HepG2 (cell line): ENCODE measurements around the gene CDH23. TPM values are rescaled to one million over a fixed set of nuclear protein-coding genes. Genes with fewer than 3 reads are reported as not detected.

ENCODE experiments used
- ATAC-seq: fragments of 200-7000 bp; cut with Tn5 transposase; 3 replicates; pipeline ENCODE4 v1.9.1; 2020; ENCODE audit warnings: mild to moderate bottlenecking, moderate library complexity
- BruUV-seq: library from RNA; stranded (reverse); fragments of 400-500 nt; replicated peaks from 2 replicates; lab custom pipeline; 2021; lab: Mats Ljungman, UMichigan
- CTCF ChIA-PET: fragments of 300-600 bp; formaldehyde crosslinking; extraction: SDS; loops from one replicate; lab custom pipeline; 2021; ENCODE audit warnings: low total read pairs, inconsistent platforms, low intra/inter-chr PET ratio; lab: Yijun Ruan, JAX
- POLR2A ChIA-PET: fragments of 350-600 bp; sonication (Branson Sonifier 250); formaldehyde crosslinking; loops from one replicate; lab custom pipeline; 2020; ENCODE audit warnings: antibody characterized with exemption, inconsistent platforms; lab: Yijun Ruan, JAX
- DNase-seq: peaks from one replicate; pipeline ENCODE4 v3.0.0-alpha.2; 2015; ENCODE audit warnings: low spot score
- FAIRE-seq: peaks from 3 replicates; lab custom pipeline; 2011; peaks lifted over from hg19 to GRCh38; lab: Jason Lieb, UNC
- H2AFZ ChIP-seq: one replicate; pipeline ENCODE4 v1.6.1; 2011; ENCODE audit warnings: low read length, inconsistent platforms
- H3K27ac ChIP-seq: fragments of 300-600 bp; 3 replicates; pipeline ENCODE4 v1.8.0; 2011; ENCODE audit warnings: mixed run types, mild to moderate bottlenecking, mixed read lengths, low read length, inconsistent platforms; ENCODE audit not compliant: insufficient read depth; ENCODE audit errors: extremely low read length
- H3K27me3 ChIP-seq, 2 experiments: fragments of 200-600 bp in 1 of 2; 2 replicates in 1 of 2; 3 replicates in 1 of 2; pipeline versions ENCODE4 v1.6.0 to v1.8.0; 2011; ENCODE audit warnings: low read length in 2 of 2, mild to moderate bottlenecking in 2 of 2, moderate library complexity in 2 of 2, inconsistent platforms in 1 of 2; ENCODE audit not compliant: insufficient read depth in 2 of 2, control insufficient read depth in 1 of 2
- H3K36me3 ChIP-seq, 2 experiments: fragments of 200-600 bp in 1 of 2; replicated peaks in 1 of 2; 2 replicates in 1 of 2; 3 replicates in 1 of 2; pipeline versions ENCODE4 v1.5.1 to v1.8.0; 2011; ENCODE audit warnings: low read length in 2 of 2, inconsistent platforms in 1 of 2; ENCODE audit not compliant: insufficient read depth in 2 of 2, control insufficient read depth in 1 of 2
- H3K4me1 ChIP-seq: 2 replicates; pipeline ENCODE4 v1.5.1; 2012; ENCODE audit warnings: low read length, inconsistent platforms; ENCODE audit not compliant: insufficient read depth
- H3K4me2 ChIP-seq: 2 replicates; pipeline ENCODE4 v1.6.0; 2011; ENCODE audit warnings: low read depth, low read length, inconsistent platforms
- H3K4me3 ChIP-seq, 3 experiments: fragments of 200-600 bp in 1 of 3; sonication (generic), shearing (Covaris generic) in 1 of 3; replicated peaks in 1 of 3; 2 replicates each; pipeline ENCODE4 v1.5.1; 2011 to 2016; ENCODE audit warnings: low read length in 3 of 3, inconsistent platforms in 2 of 3, low read depth in 2 of 3, mild to moderate bottlenecking in 2 of 3, control low read depth in 1 of 3, mixed read lengths in 1 of 3; ENCODE audit not compliant: insufficient read depth in 1 of 3
- H3K79me2 ChIP-seq: one replicate; pipeline ENCODE4 v1.6.1; 2011; ENCODE audit warnings: low read length, inconsistent platforms; ENCODE audit not compliant: insufficient read depth
- H3K9ac ChIP-seq: 2 replicates; pipeline ENCODE4 v1.6.0; 2011; ENCODE audit warnings: mild to moderate bottlenecking, low read depth, low read length, inconsistent platforms; ENCODE audit not compliant: insufficient read depth
- H3K9me3 ChIP-seq: 2 replicates; pipeline ENCODE4 v1.5.1; 2012; ENCODE audit warnings: mild to moderate bottlenecking, low read length
- H4K20me1 ChIP-seq: 2 replicates; pipeline ENCODE4 v1.6.0; 2011; ENCODE audit warnings: inconsistent platforms, mild to moderate bottlenecking, low read length, moderate library complexity; ENCODE audit not compliant: insufficient read depth
- ATF7 ChIP-seq, 2 experiments: fragments of 450-650 bp in 1 of 2; sonication (generic) in 1 of 2; formaldehyde crosslinking in 1 of 2; IDR thresholded peaks; 2 replicates each; pipeline versions ENCODE4 v1.4.0 to v1.6.1; 2016 to 2020; ENCODE audit warnings: antibody characterized with exemption in 1 of 2, mild to moderate bottlenecking in 1 of 2, missing genetic modification reagents in 1 of 2
- FOSL1 ChIP-seq: sonication (generic); formaldehyde crosslinking; IDR thresholded peaks from 2 replicates; pipeline ENCODE4 v1.9.0; 2021; ENCODE audit warnings: missing genetic modification reagents, borderline replicate concordance
- HNF4G ChIP-seq, 2 experiments: sonication (generic) in 1 of 2; formaldehyde crosslinking in 1 of 2; IDR thresholded peaks; 2 replicates each; pipeline versions ENCODE4 v1.4.0 to v1.6.1; 2011 to 2020; ENCODE audit warnings: borderline replicate concordance in 2 of 2, low read depth in 2 of 2, mild to moderate bottlenecking in 2 of 2, low read length in 1 of 2, missing genetic modification reagents in 1 of 2, moderate library complexity in 1 of 2
- NFE2L1 ChIP-seq: sonication (generic); formaldehyde crosslinking; IDR thresholded peaks from 2 replicates; pipeline ENCODE4 v1.4.0; 2020; ENCODE audit warnings: missing genetic modification reagents, mild to moderate bottlenecking, borderline replicate concordance
- RFX1 ChIP-seq: fragments of 450-650 bp; IDR thresholded peaks from 2 replicates; pipeline ENCODE4 v1.6.1; 2017
- SALL1 ChIP-seq: sonication (generic); formaldehyde crosslinking; IDR thresholded peaks from 2 replicates; pipeline ENCODE4 v1.8.0; 2022; ENCODE audit warnings: mild to moderate bottlenecking, missing genetic modification reagents
- SCMH1 ChIP-seq: sonication (generic); formaldehyde crosslinking; IDR thresholded peaks from 2 replicates; pipeline ENCODE4 v1.9.0; 2021; ENCODE audit warnings: missing genetic modification reagents, mild to moderate bottlenecking, borderline replicate concordance
- SMC3 ChIP-seq: IDR thresholded peaks from 2 replicates; pipeline ENCODE4 v1.6.1; 2011; ENCODE audit warnings: low read length, improper control_type of control experiment
- ZNF337 ChIP-seq: sonication (generic); formaldehyde crosslinking; IDR thresholded peaks from 2 replicates; pipeline ENCODE4 v1.5.1; 2020; ENCODE audit warnings: missing genetic modification reagents, low read depth, mild to moderate bottlenecking, borderline replicate concordance
- WGBS: methylation state at CpG from one replicate; pipeline ENCODE4 v1.1.6; 2017; ENCODE audit warnings: low lambda C conversion rate; 5-methylcytosine and 5-hydroxymethylcytosine counted together
- in situ Hi-C: cut with HindIII; loops from 2 replicates; pipeline ENCODE4 v1.10.0; 2017; ENCODE audit warnings: low pct_unique_long_range_greater_than_20kb; ENCODE audit not compliant: extremely low pct_ligation_motif_present
- intact Hi-C: fragments of 100-400 bp; cut with micrococcal nuclease; formaldehyde crosslinking; loops from one replicate; pipeline ENCODE4 v1.10.0; 2022; ENCODE audit not compliant: unreplicated experiment
- polyA plus RNA-seq, 8 experiments: library from polyadenylated mRNA; depleted of rRNA in 3 of 8; stranded (reverse) in 7 of 8; unstranded in 1 of 8; fragments of >200 nt; fragmentation: Illumina TruSeq in 4 of 8; extraction: Trizol in 4 of 8; gene quantifications; 2 replicates each; pipeline versions ENCODE4 v1.2.1 to v1.2.3, GENCODE V29; 2011 to 2016; ENCODE audit warnings: low read depth in 4 of 8, missing spikeins in 1 of 8, mixed read lengths in 1 of 8; ENCODE audit not compliant: insufficient read depth in 1 of 8
- total RNA-seq, 5 experiments: library from RNA; depleted of rRNA; stranded (reverse); fragments of >200 nt; fragmentation: Illumina TruSeq; extraction: Trizol; gene quantifications; 2 replicates each; pipeline ENCODE4 v1.2.3, GENCODE V29; 2016; ENCODE audit warnings: low read depth in 1 of 5
- TF ChIP-seq, protein P1 (sequence below): sonication (generic); formaldehyde crosslinking; IDR thresholded peaks from 2 replicates; pipeline ENCODE4 v1.5.1; 2020; ENCODE audit warnings: mild to moderate bottlenecking, moderate library complexity, missing genetic modification reagents
- TF ChIP-seq, protein P2 (sequence below): sonication (generic); formaldehyde crosslinking; IDR thresholded peaks from 2 replicates; pipeline ENCODE4 v1.4.0; 2020; ENCODE audit warnings: mild to moderate bottlenecking, missing genetic modification reagents, borderline replicate concordance
- TF ChIP-seq, protein P3 (sequence below): sonication (generic); formaldehyde crosslinking; IDR thresholded peaks from 2 replicates; pipeline ENCODE4 v1.9.0; 2021; ENCODE audit warnings: missing genetic modification reagents, borderline replicate concordance
- TF ChIP-seq, protein P4 (sequence below): sonication (generic); formaldehyde crosslinking; IDR thresholded peaks from 2 replicates; pipeline ENCODE4 v1.4.0; 2020; ENCODE audit warnings: missing genetic modification reagents

CDH23 gene
- total and polyA plus RNA-seq, 2 of the 13 experiments (the other 11 are each of a cell fraction or from before 2014, with no cell fraction given), result 0.13 TPM; not detected in 1

DNA sequence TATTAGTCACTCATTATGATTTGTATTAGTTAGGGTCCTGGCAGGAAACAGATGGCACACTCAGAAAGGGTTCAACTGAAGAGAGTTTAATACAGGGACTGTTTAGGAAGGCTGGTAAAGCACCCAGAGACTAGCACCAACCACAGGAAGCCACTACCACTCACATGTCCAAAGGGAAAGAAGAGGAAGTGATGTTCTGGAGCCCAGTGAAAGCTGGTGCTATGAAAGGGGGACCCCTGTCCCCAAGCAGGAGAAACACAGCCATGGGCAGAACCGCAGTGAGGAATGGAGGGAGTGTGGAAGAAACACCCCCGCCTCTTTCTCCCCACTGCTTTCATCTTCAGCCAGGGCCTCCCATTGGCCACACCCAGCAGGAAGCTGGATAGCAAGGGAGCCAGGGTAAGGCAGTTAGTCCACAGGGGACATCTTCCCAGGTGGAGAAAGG, 379.8 kb downstream of the CDH23 start (continued):
- TF ChIP-seq ATF7 (IDR thresholded peaks at IDR 0.05), result no peak
- TF ChIP-seq ATF7 (CRISPR knock-in tag; IDR thresholded peaks at IDR 0.05), result no peak
- no peak for TF ChIP-seq HNF4G (IDR thresholded peaks at IDR 0.05; ENCODE audit: borderline replicate concordance, low read depth, low read length)
- no peak for TF ChIP-seq HNF4G (CRISPR knock-in tag; IDR thresholded peaks at IDR 0.05; ENCODE audit: borderline replicate concordance, low read depth)
- TF ChIP-seq SALL1 (CRISPR knock-in tag), result no peak
- TF ChIP-seq SCMH1 (CRISPR knock-in tag), result no peak

DNA sequence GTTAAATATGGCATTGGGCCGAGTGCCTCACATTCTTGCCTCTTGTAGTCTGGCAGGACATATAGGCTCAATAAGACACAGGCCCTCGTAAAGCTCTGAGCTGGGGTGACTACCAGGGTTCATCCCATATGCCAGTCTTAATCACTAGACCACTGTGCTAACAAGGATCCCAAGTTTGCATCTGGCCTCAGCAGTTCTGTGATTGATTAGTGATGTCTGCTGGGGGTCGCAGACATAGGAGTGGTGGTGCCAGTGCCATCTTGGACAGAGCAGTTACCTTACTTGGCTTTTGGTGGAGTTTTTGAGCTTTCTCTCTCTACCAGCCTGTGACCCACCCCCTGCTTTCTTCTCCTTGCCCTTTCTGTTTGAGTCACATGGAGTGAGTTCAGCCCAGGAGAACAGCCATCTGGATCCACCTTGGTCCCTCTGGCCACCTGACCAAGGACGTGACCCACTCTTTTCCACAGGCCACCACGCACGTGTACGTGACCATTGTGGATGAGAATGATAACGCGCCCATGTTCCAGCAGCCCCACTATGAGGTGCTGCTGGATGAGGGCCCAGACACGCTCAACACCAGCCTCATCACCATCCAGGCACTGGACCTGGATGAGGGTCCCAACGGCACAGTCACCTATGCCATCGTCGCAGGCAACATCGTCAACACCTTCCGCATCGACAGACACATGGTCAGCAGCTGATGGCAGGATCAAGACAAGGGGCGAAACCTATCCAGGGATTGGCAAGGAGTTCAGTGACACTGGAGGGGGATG, 380.7 kb downstream of the CDH23 start:
- FAIRE-seq, result no peak
- Histone ChIP-seq H3K27ac (no peak overlapping the region), H3K36me3 (no peaks in the 10 kb centered on the region), H3K4me3 (no peak overlapping the region), H4K20me1 (no peaks in the 10 kb centered on the region), H3K4me1 (peaks cover 6% of the 10 kb centered on the region; the same call in 1 of the 2 replicates), H3K9ac (no peak overlapping the region), H3K9me3 (no peaks in the 10 kb centered on the region), H3K79me2 (no peaks in the 10 kb centered on the region), H2AFZ (no peak overlapping the region), H3K27me3 (peaks cover 3 to 70% of the 10 kb centered on the region in 2 experiments; a peak in 4 of 5 replicates), H3K4me2 (no peak overlapping the region)
- ATAC-seq, result no peak
- in situ Hi-C loops (no loop called here), intact Hi-C loops (no loop called here)
- DNase-seq, result no peak
- BruUV-seq, result no TSS peak
- CTCF ChIA-PET, result no interaction called here
- WGBS, result 68% methylated on average over 16 of the region's 17 CpGs
- POLR2A ChIA-PET, result no interaction called here
- TF ChIP-seq NFE2L1 (CRISPR knock-in tag) (no peak), RFX1 (no peak), FOSL1 (no peak), ZNF337 (CRISPR knock-in tag) (no peak), SMC3 (no peak)
- TF ChIP-seq, protein P1, sequence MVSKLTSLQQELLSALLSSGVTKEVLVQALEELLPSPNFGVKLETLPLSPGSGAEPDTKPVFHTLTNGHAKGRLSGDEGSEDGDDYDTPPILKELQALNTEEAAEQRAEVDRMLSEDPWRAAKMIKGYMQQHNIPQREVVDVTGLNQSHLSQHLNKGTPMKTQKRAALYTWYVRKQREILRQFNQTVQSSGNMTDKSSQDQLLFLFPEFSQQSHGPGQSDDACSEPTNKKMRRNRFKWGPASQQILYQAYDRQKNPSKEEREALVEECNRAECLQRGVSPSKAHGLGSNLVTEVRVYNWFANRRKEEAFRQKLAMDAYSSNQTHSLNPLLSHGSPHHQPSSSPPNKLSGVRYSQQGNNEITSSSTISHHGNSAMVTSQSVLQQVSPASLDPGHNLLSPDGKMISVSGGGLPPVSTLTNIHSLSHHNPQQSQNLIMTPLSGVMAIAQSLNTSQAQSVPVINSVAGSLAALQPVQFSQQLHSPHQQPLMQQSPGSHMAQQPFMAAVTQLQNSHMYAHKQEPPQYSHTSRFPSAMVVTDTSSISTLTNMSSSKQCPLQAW (CRISPR knock-in tag), result no peak
- TF ChIP-seq, protein P2, sequence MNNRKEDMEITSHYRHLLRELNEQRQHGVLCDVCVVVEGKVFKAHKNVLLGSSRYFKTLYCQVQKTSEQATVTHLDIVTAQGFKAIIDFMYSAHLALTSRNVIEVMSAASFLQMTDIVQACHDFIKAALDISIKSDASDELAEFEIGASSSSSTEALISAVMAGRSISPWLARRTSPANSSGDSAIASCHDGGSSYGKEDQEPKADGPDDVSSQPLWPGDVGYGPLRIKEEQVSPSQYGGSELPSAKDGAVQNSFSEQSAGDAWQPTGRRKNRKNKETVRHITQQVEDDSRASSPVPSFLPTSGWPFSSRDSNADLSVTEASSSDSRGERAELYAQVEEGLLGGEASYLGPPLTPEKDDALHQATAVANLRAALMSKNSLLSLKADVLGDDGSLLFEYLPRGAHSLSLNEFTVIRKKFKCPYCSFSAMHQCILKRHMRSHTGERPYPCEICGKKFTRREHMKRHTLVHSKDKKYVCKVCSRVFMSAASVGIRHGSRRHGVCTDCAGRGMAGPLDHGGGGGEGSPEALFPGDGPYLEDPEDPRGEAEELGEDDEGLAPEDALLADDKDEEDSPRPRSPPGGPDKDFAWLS, result no peak
- TF ChIP-seq, protein P3, sequence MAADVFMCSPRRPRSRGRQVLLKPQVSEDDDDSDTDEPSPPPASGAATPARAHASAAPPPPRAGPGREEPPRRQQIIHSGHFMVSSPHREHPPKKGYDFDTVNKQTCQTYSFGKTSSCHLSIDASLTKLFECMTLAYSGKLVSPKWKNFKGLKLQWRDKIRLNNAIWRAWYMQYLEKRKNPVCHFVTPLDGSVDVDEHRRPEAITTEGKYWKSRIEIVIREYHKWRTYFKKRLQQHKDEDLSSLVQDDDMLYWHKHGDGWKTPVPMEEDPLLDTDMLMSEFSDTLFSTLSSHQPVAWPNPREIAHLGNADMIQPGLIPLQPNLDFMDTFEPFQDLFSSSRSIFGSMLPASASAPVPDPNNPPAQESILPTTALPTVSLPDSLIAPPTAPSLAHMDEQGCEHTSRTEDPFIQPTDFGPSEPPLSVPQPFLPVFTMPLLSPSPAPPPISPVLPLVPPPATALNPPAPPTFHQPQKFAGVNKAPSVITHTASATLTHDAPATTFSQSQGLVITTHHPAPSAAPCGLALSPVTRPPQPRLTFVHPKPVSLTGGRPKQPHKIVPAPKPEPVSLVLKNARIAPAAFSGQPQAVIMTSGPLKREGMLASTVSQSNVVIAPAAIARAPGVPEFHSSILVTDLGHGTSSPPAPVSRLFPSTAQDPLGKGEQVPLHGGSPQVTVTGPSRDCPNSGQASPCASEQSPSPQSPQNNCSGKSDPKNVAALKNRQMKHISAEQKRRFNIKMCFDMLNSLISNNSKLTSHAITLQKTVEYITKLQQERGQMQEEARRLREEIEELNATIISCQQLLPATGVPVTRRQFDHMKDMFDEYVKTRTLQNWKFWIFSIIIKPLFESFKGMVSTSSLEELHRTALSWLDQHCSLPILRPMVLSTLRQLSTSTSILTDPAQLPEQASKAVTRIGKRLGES (CRISPR knock-in tag), result no peak
- TF ChIP-seq, protein P4, sequence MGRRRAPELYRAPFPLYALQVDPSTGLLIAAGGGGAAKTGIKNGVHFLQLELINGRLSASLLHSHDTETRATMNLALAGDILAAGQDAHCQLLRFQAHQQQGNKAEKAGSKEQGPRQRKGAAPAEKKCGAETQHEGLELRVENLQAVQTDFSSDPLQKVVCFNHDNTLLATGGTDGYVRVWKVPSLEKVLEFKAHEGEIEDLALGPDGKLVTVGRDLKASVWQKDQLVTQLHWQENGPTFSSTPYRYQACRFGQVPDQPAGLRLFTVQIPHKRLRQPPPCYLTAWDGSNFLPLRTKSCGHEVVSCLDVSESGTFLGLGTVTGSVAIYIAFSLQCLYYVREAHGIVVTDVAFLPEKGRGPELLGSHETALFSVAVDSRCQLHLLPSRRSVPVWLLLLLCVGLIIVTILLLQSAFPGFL (CRISPR knock-in tag), result no peak
